ENCODE data around the gene UBR7. TPM values are rescaled to one million over a fixed set of nuclear protein-coding genes. Genes with fewer than 3 reads are reported as not detected.

Gene UBR7
- total and polyA plus RNA-seq, 12 donors = 7.8 to 32.9 (median 17.9) TPM

GRCh38 chr14:93274055-93274806 is 67.2 kb downstream of the UBR7 start:
- no peak for TF ChIP-seq POLR2A (IDR thresholded peaks at IDR 0.05)
- no peak for TF ChIP-seq CTCF (IDR thresholded peaks at IDR 0.05)
- intact Hi-C loops (cut with DNase I) = no loop called here

GRCh38 chr14:93276031-93276716 is 69.1 kb downstream of the UBR7 start:
- intact Hi-C loops (cut with DNase I) = no loop called here
- WGBS, 4 donors = 64 to 83% (median 73%) methylated on average over 3 of the region's 3 CpGs
- Histone ChIP-seq H3K27me3 (no peaks in the 10 kb centered on the region), H3K9me3 (replicated peaks in 1 of 3) (no peaks in the 10 kb centered on the region), H3K36me3 (replicated peaks in 1 of 2) (no peaks in the 10 kb centered on the region), H3K4me3 (no peak overlapping the region), H3K27ac (no peak overlapping the region), H3K4me1 (replicated peaks in 1 of 2) (peaks cover 0 to 21% of the 10 kb centered on the region in 2 donors)
- DNase-seq = no peak
- TF ChIP-seq CTCF (IDR thresholded peaks at IDR 0.05) = no peak
- no peak for TF ChIP-seq POLR2A (IDR thresholded peaks at IDR 0.05)

More at GRCh38 chr14:93274055-93274806, 67.2 kb downstream of the UBR7 start:
- no peak for DNase-seq
- Histone ChIP-seq H3K36me3 (replicated peaks in 1 of 2) (no peaks in the 10 kb centered on the region), H3K4me3 (no peak overlapping the region), H3K9me3 (replicated peaks in 1 of 3) (no peaks in the 10 kb centered on the region), H3K27me3 (no peaks in the 10 kb centered on the region), H3K4me1 (replicated peaks in 1 of 2) (peaks cover 5 to 13% of the 10 kb centered on the region in 2 donors), H3K27ac (no peak overlapping the region)
- WGBS, 4 donors = 93 to 98% (median 95%) methylated on average over 3 of the region's 3 CpGs

Other genes starting within 250 kb of the UBR7 start
- gene ITPK1, start 91.3 kb upstream of the UBR7 start, total RNA-seq = 100 to 1,000 TPM in 1 of 9 donors, 10 to 100 TPM in 8; 28.1 to 182 (median 50.1) TPM
- 100 to 1,000 TPM in 1 of 3 donors, 10 to 100 TPM in 2; 31.9 to 148 (median 40.2) TPM for gene ITPK1, start 91.3 kb upstream of the UBR7 start, polyA plus RNA-seq
- gene MOAP1, start 22.4 kb upstream of the UBR7 start, total RNA-seq = 10 to 100 TPM; 29.0 to 72.5 (median 40.9) TPM
- gene MOAP1, start 22.4 kb upstream of the UBR7 start, polyA plus RNA-seq = 10 to 100 TPM; 12.7 to 55.6 (median 13.8) TPM
- 10 to 100 TPM; 17.2 to 37.9 (median 22.2) TPM for gene LYSET, start 21.9 kb upstream of the UBR7 start, total RNA-seq
- 10 to 100 TPM; 12.0 to 32.9 (median 22.7) TPM for gene LYSET, start 21.9 kb upstream of the UBR7 start, polyA plus RNA-seq
- 10 to 100 TPM in 8 of 9 donors, 1 to 10 TPM in 1; 9.4 to 26.0 (median 18.6) TPM for gene GON7, start 191 bp upstream of the UBR7 start, total RNA-seq
- gene GON7, start 191 bp upstream of the UBR7 start, polyA plus RNA-seq = 10 to 100 TPM; 13.3 to 34.9 (median 16.9) TPM
- gene BTBD7, start 125.8 kb downstream of the UBR7 start, total RNA-seq = 10 to 100 TPM; 12.9 to 41.0 (median 20.4) TPM
- 10 to 100 TPM in 2 of 3 donors, 1 to 10 TPM in 1; 7.4 to 16.5 (median 11.4) TPM for gene BTBD7, start 125.8 kb downstream of the UBR7 start, polyA plus RNA-seq
- not detected for gene COX8C, start 139.9 kb downstream of the UBR7 start, total RNA-seq
- not detected for gene COX8C, start 139.9 kb downstream of the UBR7 start, polyA plus RNA-seq
- gene UNC79, start 223.7 kb downstream of the UBR7 start, total RNA-seq = 1 to 10 TPM in 4 of 9 donors, under 1 TPM in 5; 0.09 to 4.2 (median 0.69) TPM
- gene UNC79, start 223.7 kb downstream of the UBR7 start, polyA plus RNA-seq = 1 to 10 TPM; 1.0 to 4.3 (median 2.7) TPM